ENCODE results near the gene KANK2. TPM values are rescaled to one million over a fixed set of nuclear protein-coding genes. Genes with fewer than 3 reads are reported as not detected.
"Not testable (repeated sequence)": the region's sequence is repeated elsewhere in the genome, so short reads cannot be mapped to it uniquely, and the experiment has no call there.

The KANK2 gene
- total RNA-seq, 4 donors from 2014 or later: 42.5 to 75.5 (median 65.1) TPM

- DNase-seq (ENCODE audit: low spot score in 2 of 2): no peak
- H3K9me3 ChIP-seq: no peaks in the 10 kb centered on the region
- no peak overlapping the region for H3K27ac ChIP-seq
- H3K4me3 ChIP-seq: no peak overlapping the region
- peaks cover 4% of the 10 kb centered on the region for H3K4me1 ChIP-seq
- 92% methylated on average over 13 of the region's 13 CpGs for WGBS
- H3K27me3 ChIP-seq: no peaks in the 10 kb centered on the region
- no peak for TF ChIP-seq POLR2AphosphoS5 (IDR thresholded peaks at IDR 0.05)
- TF ChIP-seq POLR2A (IDR thresholded peaks at IDR 0.05): no peak
- TF ChIP-seq EP300 (IDR thresholded peaks at IDR 0.05): no peak
- no peak for TF ChIP-seq CTCF (IDR thresholded peaks at IDR 0.05)
- peaks cover 70% of the 10 kb centered on the region for H3K36me3 ChIP-seq
Measured at GRCh38 chr19:11123114-11123513, 74.2 kb downstream of the KANK2 start.

- not testable (repeated sequence) for DNase-seq (ENCODE audit: low spot score in 2 of 2); H3K4me3 ChIP-seq; H3K27ac ChIP-seq; H3K27me3 ChIP-seq; H3K4me1 ChIP-seq; H3K9me3 ChIP-seq
- H3K36me3 ChIP-seq: peaks cover 72% of the 10 kb centered on the region
- 97% methylated on average over 17 of the region's 17 CpGs for WGBS
Measured at GRCh38 chr19:11121963-11122362, 75.4 kb downstream of the KANK2 start.

- DNase-seq (ENCODE audit: low spot score in 2 of 2): no peak
- no peak for TF ChIP-seq POLR2A (IDR thresholded peaks at IDR 0.05)
- no peak for TF ChIP-seq CTCF (IDR thresholded peaks at IDR 0.05)
- no peak for TF ChIP-seq EP300 (IDR thresholded peaks at IDR 0.05)
- TF ChIP-seq POLR2AphosphoS5 (IDR thresholded peaks at IDR 0.05): no peak
- 97% methylated on average over 9 of the region's 9 CpGs for WGBS
- H3K27me3 ChIP-seq: no peaks in the 10 kb centered on the region
- no peaks in the 10 kb centered on the region for H3K9me3 ChIP-seq
- H3K4me1 ChIP-seq: no peaks in the 10 kb centered on the region
- H3K36me3 ChIP-seq: peaks cover 88% of the 10 kb centered on the region
- no peak overlapping the region for H3K4me3 ChIP-seq
- no peak overlapping the region for H3K27ac ChIP-seq
Measured at GRCh38 chr19:11116507-11116906, 80.8 kb downstream of the KANK2 start.

- no peak overlapping the region for H3K4me3 ChIP-seq
- no peak overlapping the region for H3K27ac ChIP-seq
- no peaks in the 10 kb centered on the region for H3K9me3 ChIP-seq
- DNase-seq (ENCODE audit: low spot score in 2 of 2): no peak
- H3K27me3 ChIP-seq: no peaks in the 10 kb centered on the region
- TF ChIP-seq EP300 (IDR thresholded peaks at IDR 0.05): no peak
- no peak for TF ChIP-seq CTCF (IDR thresholded peaks at IDR 0.05)
- TF ChIP-seq POLR2AphosphoS5 (IDR thresholded peaks at IDR 0.05): no peak
- no peak for TF ChIP-seq POLR2A (IDR thresholded peaks at IDR 0.05)
- no peaks in the 10 kb centered on the region for H3K4me1 ChIP-seq
- 70% methylated on average over 11 of the region's 11 CpGs for WGBS
- H3K36me3 ChIP-seq: peaks cover 92% of the 10 kb centered on the region
Measured at GRCh38 chr19:11115895-11116446, 81.4 kb downstream of the KANK2 start.

GRCh38 chr19:11115042-11115441, 82.3 kb downstream of the KANK2 start:
- TF ChIP-seq EP300 (IDR thresholded peaks at IDR 0.05) (no peak), POLR2AphosphoS5 (IDR thresholded peaks at IDR 0.05) (no peak), CTCF (IDR thresholded peaks at IDR 0.05) (no peak), POLR2A (IDR thresholded peaks at IDR 0.05) (no peak)
- H3K4me3 ChIP-seq: no peak overlapping the region
- H3K9me3 ChIP-seq: no peaks in the 10 kb centered on the region
- H3K27me3 ChIP-seq: no peaks in the 10 kb centered on the region
- H3K36me3 ChIP-seq: peaks cover 92% of the 10 kb centered on the region
- no peaks in the 10 kb centered on the region for H3K4me1 ChIP-seq
- no peak for DNase-seq (ENCODE audit: low spot score in 2 of 2)
- no peak overlapping the region for H3K27ac ChIP-seq
- WGBS: 89% methylated on average over 5 of the region's 5 CpGs

Other genes starting within 250 kb of the KANK2 start
- gene SMARCA4, start 236.5 kb downstream of the KANK2 start, total RNA-seq: 100 to 1,000 TPM in 2 of 4 donors, 10 to 100 TPM in 2; 85.2 to 142 (median 101) TPM
- gene LDLR, start 108.1 kb downstream of the KANK2 start, total RNA-seq: 100 to 1,000 TPM in 2 of 4 donors, 10 to 100 TPM in 2; 48.1 to 174 (median 119) TPM
- gene SPC24, start 41.8 kb downstream of the KANK2 start, total RNA-seq: 1 to 10 TPM; 1.8 to 4.0 (median 3.7) TPM
- not detected for gene ANGPTL8, start 42.1 kb upstream of the KANK2 start, total RNA-seq
- gene DOCK6, start 65.0 kb upstream of the KANK2 start, total RNA-seq: 100 to 1,000 TPM in 2 of 4 donors, 10 to 100 TPM in 2; 69.7 to 188 (median 98.3) TPM
- gene TSPAN16, start 98.6 kb upstream of the KANK2 start, total RNA-seq: not detected
- gene RAB3D, start 142.1 kb upstream of the KANK2 start, total RNA-seq: 100 to 1,000 TPM in 2 of 4 donors, 10 to 100 TPM in 2; 68.7 to 132 (median 98.3) TPM
- 100 to 1,000 TPM; 202 to 245 (median 207) TPM for gene TMEM205, start 148.7 kb upstream of the KANK2 start, total RNA-seq
- gene CCDC159, start 149.0 kb upstream of the KANK2 start, total RNA-seq: 10 to 100 TPM in 3 of 4 donors, 1 to 10 TPM in 1; 8.0 to 58.3 (median 14.3) TPM
- gene PLPPR2, start 157.9 kb upstream of the KANK2 start, total RNA-seq: 10 to 100 TPM; 18.9 to 32.1 (median 22.5) TPM
- gene SWSAP1, start 177.1 kb upstream of the KANK2 start, total RNA-seq: 1 to 10 TPM; 1.6 to 3.7 (median 2.6) TPM
- gene EPOR, start 186.8 kb upstream of the KANK2 start, total RNA-seq: 1 to 10 TPM; 1.2 to 5.1 (median 2.9) TPM
- 1 to 10 TPM; 1.4 to 4.3 (median 3.5) TPM for gene RGL3, start 221.8 kb upstream of the KANK2 start, total RNA-seq
- 1 to 10 TPM in 1 of 4 donors, under 1 TPM in 2, not detected in 1; 0.23 to 1.0 (median 0.48) TPM for gene ODAD3, start 237.6 kb upstream of the KANK2 start, total RNA-seq
- gene PRKCSH, start 238.1 kb upstream of the KANK2 start, total RNA-seq: 100 to 1,000 TPM; 119 to 164 (median 124) TPM

Data from suprapubic skin (tissue), 4 donors.